Gastrocnemius medialis (tissue), 4 donors: ENCODE data around the gene CACNA1C.

Experiments used
- POLR2A ChIP-seq, 2 donors: fragments of 450-650 bp; IDR thresholded peaks; one replicate each; pipeline ENCODE4 v1.6.1; 2017; ENCODE audit warnings: antibody characterized with exemption in 2 of 2, mild to moderate bottlenecking in 2 of 2, moderate library complexity in 2 of 2
- TF ChIP-seq, protein P1 (sequence below), 5 experiments: fragments of 450-650 bp in 3 of 5; fragments of 200-600 bp in 2 of 5; sonication (generic) in 2 of 5; IDR thresholded peaks in 4 of 5; conservative IDR thresholded peaks in 1 of 5; 1 replicate in 4 of 5; 2 replicates in 1 of 5; pipeline ENCODE4 v1.5.1; 2016 to 2019; ENCODE audit warnings: antibody characterized with exemption in 5 of 5, mild to moderate bottlenecking in 3 of 5, moderate library complexity in 3 of 5

DNA sequence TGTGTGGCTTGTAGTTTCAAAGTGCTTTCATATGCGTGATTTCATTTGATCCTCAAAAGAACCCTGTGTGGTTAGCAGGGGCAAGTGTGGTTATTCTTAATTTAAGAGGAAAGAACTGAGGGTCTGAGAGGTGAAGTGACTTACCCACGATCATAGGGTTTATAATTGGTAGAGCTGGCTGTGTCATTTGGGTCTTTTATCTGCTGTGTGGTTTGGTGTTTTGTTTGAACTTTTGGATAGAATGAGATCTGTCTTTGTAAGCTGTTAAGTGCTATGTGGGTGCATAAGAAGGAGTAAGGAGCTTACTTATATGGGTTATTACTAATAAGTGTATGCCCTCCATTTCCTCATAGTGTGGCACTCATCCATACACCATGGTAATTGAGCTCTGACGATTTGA is 190.0 kb downstream of the CACNA1C start:
- TF ChIP-seq, protein P1, sequence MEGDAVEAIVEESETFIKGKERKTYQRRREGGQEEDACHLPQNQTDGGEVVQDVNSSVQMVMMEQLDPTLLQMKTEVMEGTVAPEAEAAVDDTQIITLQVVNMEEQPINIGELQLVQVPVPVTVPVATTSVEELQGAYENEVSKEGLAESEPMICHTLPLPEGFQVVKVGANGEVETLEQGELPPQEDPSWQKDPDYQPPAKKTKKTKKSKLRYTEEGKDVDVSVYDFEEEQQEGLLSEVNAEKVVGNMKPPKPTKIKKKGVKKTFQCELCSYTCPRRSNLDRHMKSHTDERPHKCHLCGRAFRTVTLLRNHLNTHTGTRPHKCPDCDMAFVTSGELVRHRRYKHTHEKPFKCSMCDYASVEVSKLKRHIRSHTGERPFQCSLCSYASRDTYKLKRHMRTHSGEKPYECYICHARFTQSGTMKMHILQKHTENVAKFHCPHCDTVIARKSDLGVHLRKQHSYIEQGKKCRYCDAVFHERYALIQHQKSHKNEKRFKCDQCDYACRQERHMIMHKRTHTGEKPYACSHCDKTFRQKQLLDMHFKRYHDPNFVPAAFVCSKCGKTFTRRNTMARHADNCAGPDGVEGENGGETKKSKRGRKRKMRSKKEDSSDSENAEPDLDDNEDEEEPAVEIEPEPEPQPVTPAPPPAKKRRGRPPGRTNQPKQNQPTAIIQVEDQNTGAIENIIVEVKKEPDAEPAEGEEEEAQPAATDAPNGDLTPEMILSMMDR (IDR thresholded peaks at IDR 0.05 in 4 of 5, conservative IDR thresholded peaks at IDR 0.05 in 1 of 5), result no peak
- TF ChIP-seq POLR2A (IDR thresholded peaks at IDR 0.05), result no peak
